GM19455 (cell line): ENCODE results near the gene PRKAG2.

ENCODE experiments used
- ATAC-seq: cut with Tn5 transposase; IDR thresholded peaks from one replicate; pipeline ENCODE4 v1.9.1; 2021; ENCODE audit not compliant: unreplicated experiment

PRKAG2 gene

DNA sequence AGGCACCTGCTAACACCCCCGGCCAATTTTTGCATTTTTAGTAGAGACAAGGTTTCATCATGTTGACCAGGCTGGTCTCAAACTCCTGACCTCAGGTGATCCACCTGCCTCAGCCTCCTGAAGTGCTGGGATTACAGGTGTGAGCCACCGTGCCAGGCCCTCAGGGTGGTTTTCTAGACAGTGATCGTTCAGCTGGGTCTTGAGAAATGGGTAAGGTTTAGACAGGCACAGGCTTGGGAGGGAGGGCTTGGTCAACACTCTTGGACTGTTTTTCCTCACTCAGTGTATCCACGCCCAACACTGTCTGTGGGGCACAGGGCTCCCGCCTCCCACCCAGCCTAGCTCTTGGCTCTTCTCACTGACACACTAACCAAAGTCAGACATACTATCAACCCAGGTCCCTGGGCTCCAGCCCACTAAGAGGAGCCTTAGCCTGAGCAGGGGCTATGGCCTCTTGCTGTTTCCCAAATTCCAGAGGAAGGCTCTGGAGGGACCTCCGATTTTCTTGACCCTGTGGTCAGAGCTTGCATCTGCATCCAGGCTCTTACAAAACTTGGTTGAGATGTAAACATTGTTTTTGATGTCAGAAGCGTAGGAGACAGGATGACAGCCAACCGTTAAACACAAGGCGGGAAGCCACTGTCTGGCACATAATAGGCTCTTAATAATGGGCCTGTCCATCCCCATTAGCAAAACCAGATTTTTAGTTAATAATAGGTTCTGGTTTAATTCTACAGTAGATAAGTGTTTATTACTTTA lies 143.9 kb downstream of the PRKAG2 start:
- no peak for ATAC-seq

DNA sequence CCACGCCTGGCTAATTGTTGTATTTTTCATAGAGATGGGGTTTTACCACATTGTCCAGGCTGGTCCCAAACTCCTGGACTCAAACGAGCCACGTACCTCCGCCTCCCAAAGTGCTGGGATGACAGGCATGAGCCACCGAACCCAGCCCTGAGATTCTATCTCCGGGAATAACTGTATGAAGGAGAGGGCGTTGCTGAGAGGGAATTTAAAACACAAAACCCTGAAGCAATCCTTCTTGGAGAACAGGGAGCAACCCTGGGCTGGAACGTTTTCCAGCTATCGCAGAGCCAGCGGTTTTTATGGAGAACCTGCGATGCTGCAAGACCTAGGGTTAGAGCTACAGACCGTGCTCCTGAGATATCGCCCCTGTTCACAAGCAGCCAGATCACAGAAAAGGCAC lies 144.6 kb downstream of the PRKAG2 start:
- no peak for ATAC-seq

DNA sequence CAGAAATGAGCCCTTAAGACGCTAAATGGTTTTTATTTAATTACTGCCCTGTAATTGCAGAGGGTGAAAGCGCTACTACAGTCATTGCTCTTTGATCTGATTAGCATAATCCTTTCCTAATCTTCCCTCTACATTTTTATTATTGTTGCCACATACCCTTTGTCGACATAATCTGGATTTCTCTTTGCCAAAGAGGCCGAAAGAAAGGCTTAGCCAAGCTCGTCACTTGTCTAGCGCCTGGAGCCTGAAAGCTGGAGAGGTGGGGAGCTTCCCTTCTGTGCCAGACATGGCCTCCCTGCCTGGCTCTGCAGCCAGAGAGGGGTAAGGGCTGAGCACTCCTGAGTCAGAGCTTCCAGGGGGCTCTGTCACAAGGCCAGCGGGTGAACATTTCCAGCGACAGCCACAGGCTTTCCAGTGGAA lies 145.9 kb downstream of the PRKAG2 start:
- ATAC-seq = no peak

DNA sequence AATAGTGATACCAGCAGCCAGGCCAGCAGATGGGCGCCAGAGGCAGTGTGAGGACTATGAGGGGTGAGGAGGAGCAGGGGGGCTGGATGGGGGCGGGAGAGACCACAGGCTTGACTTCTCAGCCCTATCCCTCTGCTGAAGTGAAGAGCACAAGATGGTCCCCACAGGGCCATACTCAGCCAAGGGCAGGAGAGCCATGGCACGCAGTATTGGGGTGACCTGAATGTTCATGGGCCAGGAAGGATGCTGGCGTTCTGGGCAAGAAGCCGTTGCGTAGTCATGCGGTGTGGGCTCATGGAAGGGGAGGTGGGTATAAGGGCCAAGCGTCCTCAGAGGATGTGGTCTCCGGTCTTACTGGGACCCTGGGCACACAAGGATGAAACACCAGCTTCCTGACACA lies 146.3 kb downstream of the PRKAG2 start:
- ATAC-seq = no peak

DNA sequence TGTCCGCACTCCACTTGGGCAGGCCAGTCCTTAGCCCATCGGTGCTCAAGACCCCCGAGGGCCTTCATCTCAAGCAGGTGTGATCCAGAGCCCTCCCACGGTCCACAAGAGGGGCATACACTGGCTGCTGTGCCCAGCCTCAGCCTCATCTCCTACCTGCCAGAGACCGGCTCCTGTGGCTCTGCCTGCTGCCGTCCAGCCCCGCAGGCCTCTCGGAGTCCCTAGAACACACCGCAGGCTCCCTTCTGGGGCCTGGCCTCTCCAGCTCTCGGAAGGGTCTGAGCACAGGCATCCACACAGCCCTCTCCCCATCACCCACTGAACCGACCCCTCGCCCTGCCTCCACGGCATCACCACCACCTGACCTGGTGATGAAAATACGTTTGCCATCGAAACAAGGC lies 147.4 kb downstream of the PRKAG2 start:
- ATAC-seq = no peak

DNA sequence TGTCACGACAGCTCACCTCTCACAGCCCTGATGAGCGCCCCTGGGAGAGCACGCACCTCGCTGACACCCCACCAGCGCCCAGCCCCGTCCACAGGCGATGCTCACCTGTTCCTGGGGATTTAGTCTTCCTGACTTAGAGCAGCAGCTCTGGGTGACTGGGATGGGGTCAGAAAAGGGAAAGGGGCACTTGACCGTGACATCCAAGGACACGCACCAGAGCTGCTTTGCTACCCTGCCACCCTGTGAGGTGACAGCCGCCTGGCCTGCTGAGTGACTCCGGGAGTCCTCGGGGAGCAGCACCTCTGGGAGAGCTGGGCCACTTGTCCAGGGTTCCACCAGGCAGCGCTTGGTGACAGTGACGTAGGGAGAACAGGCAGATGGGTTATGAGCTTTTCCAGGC lies 148.2 kb downstream of the PRKAG2 start:
- no peak for ATAC-seq

DNA sequence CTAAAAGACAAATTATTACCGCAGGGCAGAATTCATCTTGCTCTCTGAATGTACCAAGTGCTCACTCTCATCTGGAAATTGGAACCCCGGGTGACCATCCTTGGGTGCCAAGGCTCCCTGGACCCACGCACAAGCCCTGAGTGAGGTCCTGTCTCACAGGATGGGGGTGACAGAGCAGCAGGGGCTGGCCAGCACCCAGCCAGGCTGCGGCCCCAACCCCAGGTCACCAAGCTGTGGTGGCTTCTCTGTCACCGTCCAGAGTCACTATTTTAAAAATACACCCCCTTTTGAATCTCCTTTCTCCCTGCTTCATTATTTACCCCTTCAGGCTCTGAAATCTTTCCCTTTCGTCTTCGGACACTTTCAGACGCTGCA lies 148.6 kb downstream of the PRKAG2 start:
- ATAC-seq = no peak

DNA sequence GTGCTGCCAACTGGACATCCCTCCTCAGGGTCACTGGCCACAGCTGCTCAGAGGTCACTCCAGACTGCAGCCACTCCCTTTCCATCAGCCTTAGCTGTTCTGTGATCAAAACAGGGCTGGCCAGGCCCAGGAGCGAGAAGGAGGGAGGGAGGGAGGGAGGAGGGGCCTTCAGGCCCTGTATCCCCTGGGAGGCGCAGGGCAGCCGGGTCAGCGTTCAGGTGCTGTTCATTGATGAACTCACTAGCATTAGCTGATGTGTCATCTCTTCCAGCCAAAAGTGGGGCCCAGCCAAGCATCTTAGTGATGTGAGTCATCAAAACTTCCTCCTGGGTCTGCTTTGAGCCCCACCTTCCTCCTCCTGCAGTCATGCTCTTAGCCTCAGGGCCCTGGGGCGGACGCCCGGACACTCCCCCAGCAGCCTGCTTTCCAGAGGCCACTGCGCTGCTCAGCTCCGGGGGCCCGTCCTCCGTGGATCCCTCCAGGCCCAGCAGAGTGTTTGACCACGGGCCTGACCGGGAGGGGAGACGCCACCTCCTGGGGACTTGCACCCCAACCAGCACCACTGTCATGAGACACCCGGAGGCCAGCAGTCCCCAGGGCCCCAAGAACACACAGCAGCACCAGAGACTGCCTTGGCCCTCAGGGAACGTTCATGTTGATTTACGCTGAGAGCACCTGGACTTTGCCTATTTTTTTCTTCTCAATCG lies 149.2 kb downstream of the PRKAG2 start:
- ATAC-seq = peak; percentile 67

DNA sequence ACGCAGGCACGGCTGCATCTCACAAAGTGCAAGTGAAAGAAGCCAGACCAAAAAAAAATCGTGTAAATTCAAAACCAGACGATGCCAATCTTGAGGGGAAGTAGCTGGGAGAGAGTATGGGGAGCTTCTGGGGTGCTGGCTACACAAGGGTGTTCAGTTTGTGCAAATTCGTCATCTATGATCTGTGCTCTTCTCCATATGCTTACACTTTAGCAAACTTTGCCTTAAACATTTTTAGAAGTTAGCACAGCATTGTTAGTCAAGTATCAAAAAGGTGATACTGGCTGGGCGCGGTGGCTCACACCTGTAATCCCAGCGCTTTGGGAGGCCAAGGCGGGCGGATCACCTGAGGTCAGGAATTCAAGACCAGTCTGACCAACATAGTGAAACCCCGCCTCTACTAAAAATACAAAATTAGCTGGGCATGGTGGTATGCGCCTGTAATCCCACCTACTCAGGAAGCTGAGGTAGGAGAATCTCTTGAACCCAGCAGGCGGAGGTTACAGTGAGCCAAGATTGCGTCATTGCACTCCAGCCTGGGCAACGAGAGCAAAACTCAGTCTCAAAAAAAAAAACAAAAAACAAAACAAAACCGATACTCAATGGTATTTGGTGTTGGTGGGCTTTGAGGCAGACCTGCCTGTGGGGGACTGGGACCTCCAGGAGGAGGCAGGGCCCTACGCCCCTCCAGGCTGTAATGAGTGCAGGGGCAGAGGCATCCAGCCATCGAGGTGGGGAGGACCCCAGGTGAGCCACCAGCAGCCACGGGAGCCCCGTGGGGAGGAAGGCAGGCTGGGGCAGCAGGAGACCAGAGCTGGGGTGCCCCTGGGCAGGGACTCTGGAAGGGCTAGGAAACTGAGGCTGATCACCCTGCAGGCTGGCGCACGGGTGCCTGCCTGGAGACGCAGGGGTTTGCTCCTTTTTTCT lies 150.0 kb downstream of the PRKAG2 start:
- ATAC-seq = no peak

DNA sequence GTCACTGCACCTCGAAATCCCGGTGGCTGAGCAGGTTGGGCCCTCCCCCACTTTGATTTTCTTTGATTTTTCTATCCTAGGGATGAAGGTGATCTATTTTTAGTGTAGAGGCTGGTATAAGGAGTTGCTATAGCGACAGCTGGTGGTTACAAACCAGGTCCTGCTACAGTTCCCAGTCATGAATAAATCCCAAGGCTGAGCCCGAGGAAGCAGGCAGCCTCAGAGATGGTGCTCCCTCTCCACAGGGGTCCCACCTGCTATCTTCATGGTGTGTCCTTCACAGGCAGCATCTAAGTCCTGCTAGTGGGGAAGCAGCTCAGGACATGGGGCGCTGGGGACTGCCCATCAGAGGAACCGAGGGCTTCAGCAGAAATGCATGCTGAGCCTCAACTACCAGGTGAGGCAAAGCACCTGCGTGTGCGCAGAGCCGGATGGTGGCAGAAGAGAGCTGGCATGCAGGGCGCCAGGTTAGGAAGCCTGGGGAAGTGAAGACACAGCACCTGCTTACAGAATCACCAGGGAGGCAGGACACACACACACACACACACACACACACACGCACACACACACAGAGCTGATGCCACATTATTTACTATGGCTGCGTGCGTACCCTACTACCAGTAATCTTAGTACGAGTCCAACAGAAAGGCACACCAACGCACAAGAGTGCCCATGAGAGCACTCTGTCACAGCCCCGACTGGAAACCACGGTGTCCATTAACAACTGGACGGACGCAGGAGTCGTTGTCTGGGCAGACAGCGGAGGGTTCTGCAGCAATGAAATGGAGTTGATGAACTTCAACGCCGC lies 150.9 kb downstream of the PRKAG2 start:
- no peak for ATAC-seq

DNA sequence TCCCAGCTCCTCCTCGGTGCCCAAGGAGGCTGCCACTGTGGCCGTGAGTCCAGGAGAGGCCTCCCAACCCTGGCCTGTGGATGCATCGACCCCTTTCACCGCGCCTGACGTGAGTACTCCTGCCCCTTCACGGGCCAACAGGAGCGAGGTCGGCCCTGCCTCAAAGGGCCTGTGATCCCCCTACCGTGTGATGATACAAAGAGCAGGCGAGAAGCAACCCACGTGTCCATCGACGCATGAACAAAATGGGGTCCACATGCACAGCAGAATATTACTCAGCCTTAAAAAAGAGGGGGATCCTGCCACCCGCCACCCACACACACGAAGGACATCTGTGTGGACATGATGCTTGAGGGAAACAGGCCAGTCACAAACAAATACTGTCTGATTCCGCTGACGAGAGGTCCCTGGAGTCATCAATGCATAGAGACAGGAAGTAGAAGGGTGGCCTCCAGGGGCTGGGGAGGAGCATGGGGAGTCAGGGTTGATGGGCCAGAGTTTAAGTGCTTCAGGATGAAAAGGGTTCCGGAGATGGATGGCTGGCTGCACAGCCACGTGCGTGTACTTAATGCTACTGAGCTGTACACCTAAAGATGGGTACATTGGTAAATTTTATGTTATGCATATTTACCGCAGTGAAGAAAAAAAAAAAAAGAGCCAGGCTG lies 151.9 kb downstream of the PRKAG2 start:
- ATAC-seq = no peak

DNA sequence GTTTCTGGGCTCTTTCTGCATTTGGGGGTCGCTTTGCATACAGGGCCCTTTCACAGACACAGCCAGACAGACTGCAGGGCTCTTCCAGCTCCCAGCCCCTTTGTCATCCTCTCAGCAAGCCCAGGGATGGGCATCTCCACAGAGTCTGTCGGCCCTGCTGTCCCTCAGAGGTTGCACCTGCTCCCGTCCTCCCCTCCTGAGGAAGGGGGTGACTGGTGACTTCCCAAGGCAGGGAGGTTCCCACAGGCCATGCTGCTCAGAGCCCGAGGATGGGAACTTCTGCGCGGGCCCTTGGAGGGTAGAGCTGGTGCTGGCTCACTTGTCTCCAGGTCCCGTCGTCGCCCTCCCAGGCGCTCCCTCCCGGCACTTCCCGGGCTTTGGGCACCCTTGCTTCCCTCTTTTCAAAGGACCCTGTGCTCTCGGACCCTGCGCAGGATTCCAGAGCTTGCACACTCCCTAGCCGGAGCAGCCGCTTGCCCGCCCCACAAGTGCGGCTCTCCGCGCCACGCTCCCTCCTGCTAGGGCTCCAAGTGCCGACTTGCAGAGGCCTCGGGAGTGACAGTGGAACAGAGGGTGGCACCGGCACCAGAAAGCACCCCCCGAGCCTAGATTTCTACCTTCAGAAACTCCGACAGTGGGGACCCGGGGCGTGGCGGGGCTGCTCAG lies 152.5 kb downstream of the PRKAG2 start:
- no peak for ATAC-seq

DNA sequence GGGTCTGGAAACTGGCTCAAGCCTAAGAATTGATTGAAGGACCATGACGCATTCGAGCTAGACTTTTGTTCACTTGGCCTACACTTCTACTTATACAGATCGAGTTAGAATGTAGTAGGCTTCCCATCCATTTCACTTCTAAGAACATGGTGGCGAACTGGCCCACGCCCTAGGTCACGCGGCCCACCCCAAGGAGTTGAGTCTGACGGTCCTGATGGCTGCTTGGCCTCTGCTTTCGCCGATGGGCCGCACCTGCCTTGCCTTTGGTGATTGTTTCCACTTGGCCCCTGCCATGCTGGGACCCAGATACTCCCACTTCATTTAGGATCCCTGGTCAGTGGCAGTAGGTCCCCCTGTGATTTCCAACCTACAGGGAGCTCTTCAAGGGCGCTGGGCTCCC lies 153.6 kb downstream of the PRKAG2 start:
- ATAC-seq = no peak

DNA sequence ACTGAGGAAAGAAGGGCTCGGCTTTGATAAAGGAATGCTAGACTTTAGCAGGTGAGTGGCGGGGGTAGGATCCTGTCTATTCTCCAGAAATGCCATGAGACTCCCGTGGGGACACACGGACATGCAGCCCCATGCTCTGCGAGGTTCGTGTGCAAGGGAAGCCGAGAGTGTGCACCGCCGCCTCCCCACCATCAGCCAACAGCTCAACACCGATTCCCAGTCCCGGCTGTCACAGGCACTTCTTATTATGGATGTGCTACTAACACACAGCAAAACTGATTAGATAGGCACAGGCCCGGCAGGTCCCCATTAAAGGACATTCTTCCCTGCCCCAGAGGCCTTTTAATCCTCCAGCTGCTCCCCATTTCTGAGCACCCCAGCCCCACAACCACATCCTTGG lies 154.4 kb downstream of the PRKAG2 start:
- ATAC-seq = no peak

DNA sequence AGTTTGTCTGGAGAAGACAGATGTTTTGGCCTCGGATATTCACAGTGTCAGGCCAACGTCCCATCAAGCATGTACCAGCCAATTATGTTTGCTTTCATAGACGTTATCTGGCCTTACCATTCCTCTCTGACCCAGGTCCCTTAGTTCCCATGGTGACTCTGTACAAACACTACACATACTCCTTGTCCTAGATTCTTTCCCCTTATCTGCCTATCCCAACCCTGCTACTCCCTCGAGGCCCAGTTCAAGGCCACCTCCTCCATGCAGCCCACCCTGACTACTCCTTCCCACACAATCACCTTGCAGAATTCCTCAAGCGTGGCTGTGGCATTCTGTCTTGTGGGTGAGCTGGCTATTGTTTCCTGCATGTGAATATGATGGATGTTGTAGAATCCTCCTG lies 155.2 kb downstream of the PRKAG2 start:
- ATAC-seq = no peak

DNA sequence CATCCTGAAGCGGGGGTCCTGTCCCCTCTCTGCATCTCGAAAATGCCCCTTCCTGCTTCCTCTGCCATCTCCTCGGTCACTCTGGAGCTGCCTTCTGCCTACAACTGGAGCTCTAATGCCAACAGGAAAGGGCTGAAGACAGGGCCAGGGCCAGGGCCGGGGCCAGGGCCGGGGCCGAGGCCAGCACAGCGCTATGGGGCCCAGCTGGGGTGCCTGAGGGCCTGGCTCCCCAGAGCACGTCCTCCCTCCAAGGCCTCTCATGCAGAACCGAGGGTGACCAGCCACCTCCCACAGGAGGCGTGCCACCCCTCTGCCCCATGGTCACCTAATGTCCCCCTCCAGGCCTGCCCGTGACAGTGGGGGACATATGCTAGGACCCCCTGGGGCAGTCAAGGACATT lies 155.7 kb downstream of the PRKAG2 start:
- ATAC-seq = no peak

DNA sequence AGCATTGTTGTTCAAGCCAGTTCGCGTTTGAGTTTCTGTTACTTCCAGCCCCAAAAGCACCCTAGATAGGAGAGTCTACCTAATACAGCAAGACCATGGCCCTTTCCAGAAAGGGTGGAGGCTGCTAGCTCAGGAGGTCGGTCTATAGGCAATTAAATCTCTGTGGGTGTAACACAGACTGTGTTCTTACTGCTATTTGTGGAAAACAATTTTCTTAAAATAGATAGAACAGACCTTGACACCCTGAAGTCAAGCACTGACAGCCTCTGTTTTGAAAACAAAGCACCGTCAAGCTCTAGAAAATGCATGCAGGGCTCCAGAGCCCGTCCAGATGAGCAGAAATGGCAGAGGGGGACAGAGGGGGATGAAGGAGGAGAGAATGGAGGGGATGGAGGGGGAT lies 156.6 kb downstream of the PRKAG2 start:
- no peak for ATAC-seq

DNA sequence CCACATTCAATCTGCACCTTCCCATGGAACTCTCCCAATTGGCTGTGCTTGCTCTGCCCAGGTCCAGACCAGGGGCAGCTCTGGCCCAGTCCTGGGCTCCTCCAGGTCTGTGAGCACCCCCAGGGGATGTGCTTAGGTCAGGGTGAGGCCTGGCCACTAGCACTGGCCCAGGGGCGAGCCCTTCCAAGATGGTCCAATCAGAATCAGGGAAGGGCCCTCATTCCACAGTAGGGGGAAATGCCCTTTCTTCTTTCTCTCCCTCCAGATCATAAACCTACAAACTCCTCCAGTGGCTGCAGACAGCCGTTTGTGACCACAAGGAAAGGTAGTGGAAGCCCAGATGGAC lies 157.0 kb downstream of the PRKAG2 start:
- no peak for ATAC-seq

DNA sequence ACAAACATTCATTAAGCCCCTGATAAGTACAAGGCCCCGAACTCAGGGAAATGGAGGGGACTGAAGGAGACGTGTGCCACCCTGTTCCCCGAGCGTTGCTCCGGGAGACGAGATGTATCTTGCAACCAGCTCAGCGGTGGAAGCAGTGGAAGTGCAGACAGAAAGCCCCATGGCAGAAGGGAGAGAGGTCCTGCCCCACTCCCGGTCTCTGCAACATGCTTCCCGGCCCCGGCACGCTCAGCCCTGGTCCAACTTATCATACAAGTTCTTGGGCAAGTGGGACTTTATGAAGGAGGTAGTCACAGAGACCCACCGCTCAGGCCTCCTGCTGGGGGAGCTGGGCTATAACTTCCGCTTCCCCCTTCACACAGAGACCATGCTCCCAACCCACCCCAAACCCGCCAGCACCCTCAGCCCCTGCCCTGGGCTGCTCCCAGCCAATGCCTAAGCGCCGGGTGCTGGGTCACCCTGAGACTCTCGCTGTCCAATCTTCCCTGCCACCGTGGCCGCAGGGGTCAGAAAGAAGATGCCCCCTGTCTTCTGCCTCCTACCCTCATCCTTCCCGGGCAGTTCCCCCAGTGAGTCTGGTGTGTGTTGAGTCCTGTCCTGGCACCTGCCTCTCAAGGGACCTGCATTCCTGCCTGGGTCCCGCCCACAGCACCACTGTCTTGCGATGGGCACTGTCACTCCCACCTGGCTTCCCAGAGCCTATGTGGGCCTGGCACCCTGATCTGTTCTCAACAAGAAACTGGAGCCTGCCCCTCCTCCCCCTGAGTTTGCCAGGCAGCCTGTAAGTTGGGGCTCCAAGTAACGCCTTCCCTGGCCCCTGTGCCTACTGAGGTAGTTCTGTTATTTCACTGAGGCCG lies 157.7 kb downstream of the PRKAG2 start:
- no peak for ATAC-seq
